Measurements from ENCODE around the gene C16orf92.
"Not testable (repeated sequence)": the region's sequence is repeated elsewhere in the genome, so short reads cannot be mapped to it uniquely, and the experiment has no call there.

Gene C16orf92

DNA sequence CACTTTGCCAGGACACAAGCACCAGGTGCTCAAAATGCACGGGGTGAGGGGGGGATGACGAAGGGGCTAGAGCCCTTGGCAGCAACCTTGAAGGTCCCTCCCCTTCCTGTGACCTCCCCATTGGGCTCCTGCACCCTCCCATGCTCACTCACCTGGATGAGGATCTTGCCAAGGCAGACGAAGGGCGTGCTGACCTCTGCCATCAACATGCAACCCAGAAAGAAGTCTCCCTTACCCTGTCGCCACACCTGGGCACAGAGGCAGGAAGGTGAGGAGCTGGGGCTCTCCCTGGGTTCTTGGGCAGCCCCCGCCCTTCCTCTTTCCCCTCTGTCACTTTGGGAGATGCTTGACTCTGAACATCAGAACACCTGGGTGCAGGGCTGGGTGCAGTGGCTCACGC, 2.6 kb downstream of the C16orf92 start:
- DNase-seq (ENCODE audit: low read depth, low spot score) = no peak

DNA sequence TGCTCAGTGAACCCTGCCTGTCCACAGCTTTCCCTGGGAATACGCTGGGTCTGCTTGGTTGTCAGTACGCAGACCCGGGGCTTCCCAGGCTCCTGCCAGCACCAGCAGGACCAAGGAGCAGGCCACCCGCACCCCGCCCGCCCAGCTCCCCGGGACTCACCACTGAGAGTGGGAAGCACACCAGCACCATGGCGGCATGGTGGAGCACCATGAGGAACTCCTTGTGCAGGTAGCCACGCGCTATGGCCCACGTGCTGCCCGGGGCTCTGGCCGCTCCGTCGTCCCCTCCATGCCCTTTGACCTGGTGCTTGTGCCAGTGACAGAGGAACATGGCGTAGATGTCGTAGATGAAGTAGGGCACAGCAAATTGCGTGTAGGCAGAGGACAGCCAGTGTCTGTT, 3.5 kb downstream of the C16orf92 start:
- no peak for DNase-seq (ENCODE audit: low read depth, low spot score)

DNA sequence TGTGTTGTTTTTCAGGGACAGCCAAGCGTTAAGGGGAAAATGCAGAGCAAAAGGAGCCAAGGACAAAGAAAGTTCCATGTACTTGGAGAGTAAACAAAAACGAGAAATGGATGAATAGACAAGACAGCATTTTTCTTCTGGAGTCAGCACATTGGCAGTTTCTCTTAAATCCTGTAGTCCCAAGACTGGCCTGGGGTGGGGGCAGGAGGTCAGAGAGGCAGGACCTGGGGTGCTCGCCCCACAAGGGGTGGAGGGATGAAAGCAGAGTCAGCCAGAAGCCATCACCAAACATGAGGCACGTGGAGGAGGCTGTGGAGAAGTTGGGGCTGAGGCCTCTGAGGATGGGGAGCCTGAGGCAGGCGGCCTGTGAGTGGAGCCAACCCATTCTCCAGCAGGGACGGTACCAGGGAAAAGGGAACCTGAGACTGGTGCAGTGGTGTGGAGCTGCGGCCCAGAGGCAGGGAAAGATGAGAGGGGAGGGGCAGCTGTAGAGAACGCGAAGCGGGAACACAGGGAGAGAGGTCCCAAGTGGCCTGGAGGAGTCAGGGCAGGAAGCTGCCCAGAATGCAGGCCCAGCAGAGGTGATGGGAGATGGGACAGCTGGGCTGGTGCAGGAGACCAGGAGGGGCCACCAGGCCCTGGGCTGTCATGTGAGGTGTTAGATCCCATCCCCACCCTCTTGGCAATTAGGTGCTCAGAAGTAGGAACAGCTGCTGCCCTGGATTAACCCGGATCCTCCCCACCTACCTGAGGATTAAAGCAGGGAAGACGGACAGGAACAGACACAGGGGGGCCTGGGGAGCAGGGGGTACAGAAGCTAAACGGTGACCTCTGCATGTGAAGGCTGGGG, 4.8 kb downstream of the C16orf92 start:
- DNase-seq (ENCODE audit: low read depth, low spot score) = no peak

- no peak for DNase-seq (ENCODE audit: low read depth, low spot score)
These were observed 5.6 kb downstream of the C16orf92 start for GRCh38 chr16:30028438-30029076.

DNA sequence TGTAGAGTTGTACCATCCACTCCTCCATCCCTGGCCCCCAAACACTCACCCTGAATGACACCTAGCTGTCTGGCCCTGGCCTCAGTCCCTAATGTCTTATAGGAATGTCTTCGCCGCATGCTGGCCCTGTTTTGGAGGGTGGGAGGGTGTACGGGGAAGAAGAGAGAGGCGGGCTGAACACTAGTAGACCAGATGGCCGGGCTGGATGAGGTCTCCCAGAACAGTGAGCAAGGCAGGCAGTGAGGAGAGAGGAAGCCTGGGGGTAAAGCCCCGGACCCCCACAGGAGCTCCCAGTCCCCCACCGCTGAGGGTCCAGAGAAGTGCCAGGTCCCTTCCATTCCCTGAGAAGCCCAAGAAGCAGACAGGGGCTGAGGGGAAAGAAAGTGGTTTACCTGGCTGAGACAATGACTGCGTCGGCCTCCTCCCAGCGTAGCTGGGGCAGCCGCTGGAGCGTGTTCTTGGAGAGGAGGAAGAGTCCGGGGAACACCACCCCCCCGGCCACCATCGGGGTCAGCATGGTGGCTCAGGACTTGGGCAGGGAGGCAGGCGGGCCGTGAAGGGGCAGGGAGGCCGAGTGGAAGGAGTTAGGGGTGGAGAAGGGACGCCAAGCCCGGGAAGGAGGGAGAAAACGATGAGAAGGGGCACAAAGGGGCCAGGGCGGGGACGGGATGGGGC, 7.2 kb downstream of the C16orf92 start:
- no peak for DNase-seq (ENCODE audit: low read depth, low spot score)

- no peak for DNase-seq (ENCODE audit: low read depth, low spot score)
These were observed 7.9 kb downstream of the C16orf92 start, which contains the start of gene TLCD3B for GRCh38 chr16:30030841-30031413. TSS of gene TLCD3B (minus strand) at chr16:30031271. CDS start at chr16:30030527, 744 bp downstream.

DNA sequence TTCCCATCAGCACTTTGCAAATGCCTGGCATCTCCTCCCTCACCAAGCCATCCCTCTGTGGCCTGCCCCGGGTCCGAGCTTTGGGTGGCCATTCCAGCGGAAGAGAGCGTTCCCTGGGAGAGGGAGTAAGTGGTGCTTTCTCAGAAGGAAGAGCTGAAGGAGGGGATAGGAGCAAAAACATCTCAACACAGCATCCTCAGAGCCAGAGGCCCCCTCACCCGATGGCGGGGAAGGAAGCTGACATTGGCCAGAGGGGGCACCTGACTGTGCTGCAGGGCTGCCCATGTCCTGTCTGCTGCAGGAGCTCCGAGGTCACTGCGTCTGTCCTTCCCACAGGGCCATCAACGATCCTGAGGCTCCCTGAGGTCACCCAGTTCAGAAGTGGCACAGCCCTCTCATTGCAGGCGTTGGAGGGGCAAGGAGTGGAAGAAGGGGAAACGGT, 8.5 kb downstream of the C16orf92 start:
- DNase-seq (ENCODE audit: low read depth, low spot score) = no peak

DNA sequence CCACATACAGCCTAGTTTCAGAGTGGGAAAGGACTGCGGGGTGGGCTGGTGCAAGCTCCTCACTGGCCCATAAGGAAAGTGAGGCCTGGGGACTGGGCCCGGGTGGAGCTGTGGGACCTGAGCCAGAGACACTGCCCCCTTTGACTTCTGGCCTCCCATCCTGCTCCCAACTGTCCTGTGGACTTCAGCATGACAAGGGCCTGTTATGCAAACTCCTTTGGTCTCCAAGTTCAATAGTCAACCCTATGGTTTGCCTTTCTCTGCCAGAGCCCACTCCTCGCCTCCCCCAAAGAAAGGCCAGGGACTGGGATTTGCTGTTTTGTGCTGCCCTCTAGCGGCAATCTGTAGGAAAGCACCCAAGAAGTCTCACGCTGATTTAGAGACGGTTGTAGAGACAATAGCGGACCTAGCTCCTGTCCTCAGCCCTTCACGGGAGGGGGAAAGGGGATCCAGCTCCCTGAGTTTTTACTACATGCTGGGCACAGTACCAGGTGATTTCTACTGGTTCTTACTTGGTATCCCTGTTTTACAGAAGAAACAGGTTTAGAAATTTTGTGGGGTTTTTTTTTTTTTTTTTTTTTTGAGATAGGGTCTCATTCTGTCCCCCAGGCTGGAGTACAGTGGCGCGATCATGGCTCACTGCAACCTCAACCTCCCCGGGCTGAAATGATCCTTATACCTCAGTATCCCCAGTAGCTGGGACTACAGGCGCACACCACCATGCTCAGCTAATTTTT, 9.3 kb downstream of the C16orf92 start:
- DNase-seq (ENCODE audit: low read depth, low spot score) = no peak

DNA sequence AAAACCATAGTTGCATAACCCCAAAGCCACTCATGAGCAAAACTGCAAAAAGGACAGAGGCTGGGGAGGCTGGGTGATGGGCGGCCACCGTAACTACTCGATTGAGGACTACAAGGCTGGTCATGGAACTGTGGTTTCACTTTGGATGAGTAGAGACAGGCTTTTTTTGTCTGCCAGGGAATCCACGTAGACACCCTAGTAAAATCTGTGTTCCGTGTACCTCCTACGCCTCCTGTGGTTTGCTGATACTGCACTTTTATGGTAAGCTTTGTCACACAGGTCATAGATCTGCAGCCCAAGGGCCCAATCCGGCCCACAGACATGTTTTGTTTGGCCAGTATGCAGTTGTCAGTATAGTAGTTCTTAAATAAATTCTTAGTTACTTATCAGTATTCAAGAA, 10.3 kb downstream of the C16orf92 start:
- no peak for DNase-seq (ENCODE audit: low read depth, low spot score)

- DNase-seq (ENCODE audit: low read depth, low spot score) = no peak
These were observed 17.2 kb downstream of the C16orf92 start for GRCh38 chr16:30040221-30040620.

- not testable (repeated sequence) for DNase-seq (ENCODE audit: low read depth, low spot score)
These were observed 17.7 kb downstream of the C16orf92 start for GRCh38 chr16:30040690-30041089.

DNA sequence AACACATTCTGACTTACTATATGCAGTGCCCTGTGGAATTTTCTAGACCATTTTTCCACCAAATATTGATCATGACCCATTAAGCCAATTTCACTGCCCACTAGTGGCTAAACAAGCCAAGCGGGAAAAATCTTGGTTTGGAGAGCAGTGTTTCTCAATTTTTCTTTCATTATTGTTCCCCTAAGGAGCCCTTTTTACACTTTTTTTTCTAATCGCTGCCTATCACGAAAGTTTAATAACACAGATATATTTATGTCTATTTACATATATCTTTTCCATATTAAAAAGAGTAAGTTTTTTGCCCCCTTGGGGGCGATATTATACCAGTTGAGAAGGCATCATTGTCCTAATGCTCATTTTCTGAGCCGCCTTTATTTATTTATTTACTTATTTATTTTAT, 18.8 kb downstream of the C16orf92 start:
- DNase-seq (ENCODE audit: low read depth, low spot score) = no peak

GRCh38 chr16:30046178-30046577, 23.2 kb downstream of the C16orf92 start:
- no peak for DNase-seq (ENCODE audit: low read depth, low spot score)

DNA sequence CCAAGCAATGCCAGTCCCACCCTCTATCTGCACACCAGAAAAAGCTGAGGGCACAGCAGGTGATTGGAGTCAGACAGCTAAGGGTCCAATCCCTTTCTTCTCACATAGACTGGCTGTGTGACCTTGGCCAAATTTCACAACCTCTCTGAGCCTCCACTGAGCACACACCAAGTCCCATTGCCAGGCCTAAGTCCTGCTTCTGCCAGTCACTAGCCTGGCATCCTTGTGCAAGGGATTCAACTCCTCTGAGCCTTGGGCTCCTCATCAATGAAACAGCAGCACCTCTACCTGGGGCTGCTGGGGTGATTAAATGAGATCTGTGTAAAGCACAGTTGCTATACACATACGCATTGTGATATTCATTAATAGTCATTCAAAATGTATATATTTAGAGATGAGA, 23.6 kb downstream of the C16orf92 start:
- DNase-seq (ENCODE audit: low read depth, low spot score) = no peak

DNA sequence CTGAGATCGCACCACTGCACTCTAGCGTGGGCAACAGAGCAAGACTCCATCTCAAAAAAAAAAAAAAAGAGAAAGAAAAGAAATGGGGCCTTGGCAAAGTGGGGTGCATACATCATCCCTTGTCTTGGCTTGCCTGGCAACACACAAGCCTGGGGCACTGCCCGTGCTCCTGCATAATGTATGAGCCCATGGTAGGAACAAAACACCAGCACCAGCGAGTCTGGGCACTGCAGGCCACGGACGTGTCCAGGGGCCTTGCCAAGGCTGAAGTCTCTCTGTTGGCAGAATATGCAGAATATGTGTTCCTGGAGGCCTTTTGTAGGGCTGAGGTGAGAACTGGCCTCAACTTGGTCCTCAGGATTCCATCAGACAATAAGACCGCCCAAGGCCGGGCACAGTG, 26.9 kb downstream of the C16orf92 start:
- DNase-seq (ENCODE audit: low read depth, low spot score) = no peak

GRCh38 chr16:30051518-30051917, 28.5 kb downstream of the C16orf92 start:
- no peak for DNase-seq (ENCODE audit: low read depth, low spot score)

- DNase-seq (ENCODE audit: low read depth, low spot score) = peak; percentile 47
These were observed 29.8 kb downstream of the C16orf92 start for GRCh38 chr16:30052671-30053372.

- DNase-seq (ENCODE audit: low read depth, low spot score) = no peak
These were observed 30.5 kb downstream of the C16orf92 start for GRCh38 chr16:30053376-30054015.

- no peak for DNase-seq (ENCODE audit: low read depth, low spot score)
These were observed 31.5 kb downstream of the C16orf92 start for GRCh38 chr16:30054451-30054850.

- DNase-seq (ENCODE audit: low read depth, low spot score) = no peak
These were observed 32.1 kb downstream of the C16orf92 start for GRCh38 chr16:30054959-30055553.

Measured in brain pericyte (primary cell).